Fibroblast of lung (primary cell): ENCODE results near the gene NUP214. TPM values are rescaled to one million over a fixed set of nuclear protein-coding genes. Genes with fewer than 3 reads are reported as not detected.

Experiments
- DNase-seq, 2 donors: peaks; one replicate each; pipeline versions ENCODE4 v3.0.0 to v3.0.0-alpha.2; 2010; ENCODE audit warnings: low read depth in 2 of 2
- H2AFZ ChIP-seq: 2 replicates; pipeline ENCODE4 v1.5.1; 2012; ENCODE audit warnings: low read length, control low read depth, inconsistent platforms
- H3K27ac ChIP-seq: 2 replicates; pipeline ENCODE4 v1.5.1; 2011; ENCODE audit warnings: low read length, control low read depth; ENCODE audit not compliant: insufficient read depth
- H3K27me3 ChIP-seq: 2 replicates; pipeline ENCODE4 v1.5.1; 2011; ENCODE audit warnings: mild to moderate bottlenecking, low read length; ENCODE audit not compliant: control insufficient read depth, insufficient read depth
- H3K36me3 ChIP-seq: 2 replicates; pipeline ENCODE4 v1.5.1; 2011; ENCODE audit warnings: low read length; ENCODE audit not compliant: control insufficient read depth, insufficient read depth
- H3K4me1 ChIP-seq: 2 replicates; pipeline ENCODE4 v1.5.1; 2011; ENCODE audit warnings: low read length; ENCODE audit not compliant: control insufficient read depth, insufficient read depth; ENCODE audit errors: extremely low read depth
- H3K4me2 ChIP-seq: 2 replicates; pipeline ENCODE4 v1.5.1; 2011; ENCODE audit warnings: low read length, control low read depth; ENCODE audit not compliant: insufficient read depth; ENCODE audit errors: extremely low read depth
- H3K4me3 ChIP-seq, 4 experiments: fragments of 200-600 bp in 1 of 4; sonication (generic) in 1 of 4; replicated peaks in 1 of 4; 2 replicates each; pipeline ENCODE4 v1.5.1; 2011 to 2016; ENCODE audit warnings: low read length in 4 of 4, low read depth in 3 of 4, mild to moderate bottlenecking in 3 of 4, control low read depth in 2 of 4, inconsistent platforms in 1 of 4, mixed read lengths in 1 of 4; ENCODE audit not compliant: insufficient read depth in 1 of 4; ENCODE audit errors: control extremely low read depth in 1 of 4
- H3K79me2 ChIP-seq: 2 replicates; pipeline ENCODE4 v1.5.1; 2012; ENCODE audit warnings: mild to moderate bottlenecking, low read length, inconsistent platforms; ENCODE audit not compliant: control insufficient read depth, insufficient read depth
- H3K9ac ChIP-seq: 2 replicates; pipeline ENCODE4 v1.5.1; 2011; ENCODE audit warnings: mild to moderate bottlenecking, low read length, control low read depth; ENCODE audit not compliant: insufficient read depth
- H3K9me3 ChIP-seq: 2 replicates; pipeline ENCODE4 v1.5.1; 2012; ENCODE audit warnings: low read depth, low read length; ENCODE audit not compliant: control insufficient read depth, insufficient read depth
- H4K20me1 ChIP-seq: 2 replicates; pipeline ENCODE4 v1.5.1; 2011; ENCODE audit warnings: low read length; ENCODE audit not compliant: control insufficient read depth, insufficient read depth; ENCODE audit errors: extremely low read depth
- EZH2 ChIP-seq: IDR thresholded peaks from 2 replicates; pipeline ENCODE4 v1.5.1; 2012; ENCODE audit warnings: low read length, control low read depth, mild to moderate bottlenecking; ENCODE audit errors: missing control alignments
- polyA plus RNA-seq, 2 donors: library from polyadenylated mRNA; depleted of rRNA in 1 of 2; stranded (reverse) in 1 of 2; unstranded in 1 of 2; fragments of >200 nt; gene quantifications; 2 replicates each; pipeline ENCODE4 v1.2.1, GENCODE V29; 2011 to 2012; ENCODE audit warnings: missing spikeins in 1 of 2
- total RNA-seq: library from RNA; depleted of rRNA; stranded (reverse); fragments of >200 nt; gene quantifications from 2 replicates; pipeline ENCODE4 v1.2.1, GENCODE V29; 2014
- TF ChIP-seq, protein P1 (sequence below), 2 donors: IDR thresholded peaks in 1 of 2; conservative IDR thresholded peaks in 1 of 2; 1 replicate in 1 of 2; 2 replicates in 1 of 2; pipeline ENCODE4 v1.5.1; 2011 to 2012; ENCODE audit warnings: low read length in 2 of 2, control low read depth in 1 of 2, inconsistent platforms in 1 of 2, low read depth in 1 of 2, mild to moderate bottlenecking in 1 of 2

NUP214 gene
- total and polyA plus RNA-seq, 2 donors (not counting 1 experiment from before 2014, with no cell fraction given), result 5.0 to 12.2 TPM

DNA sequence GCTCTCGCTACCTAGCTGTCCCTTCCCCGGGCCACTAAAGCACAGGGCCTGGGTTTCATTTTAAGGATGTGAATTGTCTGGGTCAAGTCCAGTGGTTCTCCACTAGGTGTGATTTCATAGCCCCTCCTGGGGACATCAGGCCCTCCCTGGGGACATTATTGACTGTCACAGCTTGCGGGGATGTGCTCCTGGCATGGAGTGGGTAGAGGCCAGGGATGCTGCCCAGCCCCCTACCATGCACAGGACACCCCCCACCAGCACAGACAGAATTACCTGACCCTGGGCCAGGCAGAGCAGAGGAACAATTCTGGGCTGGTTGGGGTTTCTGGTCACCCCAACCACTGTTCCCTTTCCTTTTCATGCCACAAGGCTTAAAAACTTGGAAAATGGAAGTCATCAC is 146.8 kb downstream of the NUP214 start:
- Histone ChIP-seq H4K20me1 (no peaks in the 10 kb centered on the region), H3K9me3 (no peaks in the 10 kb centered on the region), H3K36me3 (no peaks in the 10 kb centered on the region), H2AFZ (no peak overlapping the region), H3K79me2 (no peaks in the 10 kb centered on the region), H3K27me3 (peaks cover 10% of the 10 kb centered on the region), H3K27ac (no peak overlapping the region), H3K4me2 (no peak overlapping the region), H3K4me1 (no peaks in the 10 kb centered on the region), H3K4me3 (no peak overlapping the region), H3K9ac (no peak overlapping the region)
- TF ChIP-seq, protein P1, sequence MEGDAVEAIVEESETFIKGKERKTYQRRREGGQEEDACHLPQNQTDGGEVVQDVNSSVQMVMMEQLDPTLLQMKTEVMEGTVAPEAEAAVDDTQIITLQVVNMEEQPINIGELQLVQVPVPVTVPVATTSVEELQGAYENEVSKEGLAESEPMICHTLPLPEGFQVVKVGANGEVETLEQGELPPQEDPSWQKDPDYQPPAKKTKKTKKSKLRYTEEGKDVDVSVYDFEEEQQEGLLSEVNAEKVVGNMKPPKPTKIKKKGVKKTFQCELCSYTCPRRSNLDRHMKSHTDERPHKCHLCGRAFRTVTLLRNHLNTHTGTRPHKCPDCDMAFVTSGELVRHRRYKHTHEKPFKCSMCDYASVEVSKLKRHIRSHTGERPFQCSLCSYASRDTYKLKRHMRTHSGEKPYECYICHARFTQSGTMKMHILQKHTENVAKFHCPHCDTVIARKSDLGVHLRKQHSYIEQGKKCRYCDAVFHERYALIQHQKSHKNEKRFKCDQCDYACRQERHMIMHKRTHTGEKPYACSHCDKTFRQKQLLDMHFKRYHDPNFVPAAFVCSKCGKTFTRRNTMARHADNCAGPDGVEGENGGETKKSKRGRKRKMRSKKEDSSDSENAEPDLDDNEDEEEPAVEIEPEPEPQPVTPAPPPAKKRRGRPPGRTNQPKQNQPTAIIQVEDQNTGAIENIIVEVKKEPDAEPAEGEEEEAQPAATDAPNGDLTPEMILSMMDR (conservative IDR thresholded peaks at IDR 0.05 in 1 of 2, IDR thresholded peaks at IDR 0.05 in 1 of 2; ENCODE audit: low read depth in 1 of 2, low read length in 2 of 2), result no peak
- no peak for TF ChIP-seq EZH2
- no peak for DNase-seq

DNA sequence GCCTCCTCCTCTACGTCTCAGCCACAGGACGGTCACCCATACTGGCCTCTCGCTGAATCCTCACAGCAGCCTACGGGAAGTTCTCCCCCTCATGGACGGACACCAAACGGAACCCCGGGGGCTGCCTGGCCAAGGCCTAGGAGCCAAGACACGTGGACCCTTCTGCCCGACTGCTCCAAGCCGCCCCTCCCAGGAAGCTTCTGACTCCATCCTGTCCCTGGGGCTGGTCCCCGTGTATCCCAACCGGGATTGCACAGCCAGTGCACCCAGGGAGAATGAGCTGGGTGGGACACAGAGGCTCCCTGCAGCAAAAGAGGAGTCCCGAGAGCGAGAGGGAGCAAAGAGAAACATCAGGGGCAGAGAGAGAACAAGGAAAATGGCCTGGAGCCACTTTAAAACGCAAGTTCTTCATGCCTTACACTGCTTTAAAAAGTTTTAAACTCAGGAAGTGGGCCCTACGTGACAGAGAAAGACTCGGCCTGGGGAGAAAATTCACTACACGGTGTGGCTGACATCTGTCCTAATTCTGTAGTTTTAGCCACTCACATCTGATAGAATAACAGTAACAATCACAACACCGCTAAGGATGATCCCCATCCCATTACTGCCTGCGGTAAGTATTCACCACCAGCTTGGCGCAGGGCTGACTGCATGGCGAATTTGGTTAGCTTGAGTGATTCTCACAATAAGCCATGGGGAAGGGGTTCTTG is 147.9 kb downstream of the NUP214 start:
- Histone ChIP-seq H3K27me3 (peaks cover 10% of the 10 kb centered on the region), H2AFZ (no peak overlapping the region), H3K9ac (no peak overlapping the region), H4K20me1 (no peaks in the 10 kb centered on the region), H3K4me2 (no peak overlapping the region), H3K27ac (no peak overlapping the region), H3K4me1 (no peaks in the 10 kb centered on the region), H3K36me3 (no peaks in the 10 kb centered on the region), H3K79me2 (no peaks in the 10 kb centered on the region), H3K4me3 (no peak overlapping the region), H3K9me3 (no peaks in the 10 kb centered on the region)
- no peak for DNase-seq
- TF ChIP-seq EZH2, result no peak
- TF ChIP-seq, protein P1 (conservative IDR thresholded peaks at IDR 0.05 in 1 of 2, IDR thresholded peaks at IDR 0.05 in 1 of 2; ENCODE audit: low read depth in 1 of 2, low read length in 2 of 2), result no peak

DNA sequence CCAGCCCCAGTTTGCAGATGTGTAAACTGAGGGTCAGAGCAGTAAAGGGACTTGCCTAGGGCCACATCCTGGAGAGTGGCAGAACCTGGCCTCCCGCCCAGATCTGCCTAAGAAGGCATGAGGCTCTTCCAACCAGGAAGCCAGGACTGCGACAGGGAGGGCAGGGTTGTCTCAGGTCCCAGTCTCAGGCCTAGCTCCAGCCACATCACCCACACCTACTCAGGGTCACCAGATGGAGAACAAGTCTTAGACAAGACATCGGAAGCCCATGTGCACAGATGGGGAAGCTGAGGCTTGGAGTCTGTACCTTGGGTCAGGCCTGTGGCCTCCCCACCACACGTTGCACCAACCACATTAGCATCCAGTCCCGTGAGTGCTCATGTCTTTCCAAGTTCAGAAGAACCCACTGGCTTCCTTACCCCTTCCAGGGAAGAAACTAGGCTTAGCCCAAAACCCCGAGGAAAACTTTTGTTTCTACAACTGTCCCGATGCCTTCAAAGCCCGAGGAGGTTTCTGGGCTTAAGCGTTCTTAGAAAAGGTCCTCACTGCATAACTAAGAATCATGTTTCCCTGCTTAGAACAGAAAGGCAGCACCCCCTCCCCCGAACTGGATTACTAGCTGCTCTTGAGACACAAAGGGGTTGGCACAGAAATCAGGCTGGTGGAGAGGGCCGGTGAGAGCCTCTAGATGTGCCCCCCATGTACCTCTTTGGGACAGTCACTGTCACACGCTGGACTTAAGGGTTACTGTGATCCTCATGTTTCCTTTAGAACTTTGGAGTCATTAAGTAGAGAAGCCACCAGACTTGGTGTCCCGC is 148.7 kb downstream of the NUP214 start:
- Histone ChIP-seq H3K4me3 (no peak overlapping the region), H3K36me3 (no peaks in the 10 kb centered on the region), H3K4me1 (no peaks in the 10 kb centered on the region), H3K9ac (no peak overlapping the region), H3K27me3 (peaks cover 10% of the 10 kb centered on the region), H3K27ac (no peak overlapping the region), H3K4me2 (no peak overlapping the region), H3K79me2 (no peaks in the 10 kb centered on the region), H4K20me1 (no peaks in the 10 kb centered on the region), H3K9me3 (no peaks in the 10 kb centered on the region), H2AFZ (no peak overlapping the region)
- TF ChIP-seq, protein P1 (conservative IDR thresholded peaks at IDR 0.05 in 1 of 2, IDR thresholded peaks at IDR 0.05 in 1 of 2; ENCODE audit: low read depth in 1 of 2, low read length in 2 of 2), result no peak
- TF ChIP-seq EZH2, result no peak
- no peak for DNase-seq
